ENCODE data around the gene CHAF1B. TPM values are rescaled to one million over a fixed set of nuclear protein-coding genes. Genes with fewer than 3 reads are reported as not detected.
"Not testable (repeated sequence)": the region's sequence is repeated elsewhere in the genome, so short reads cannot be mapped to it uniquely, and the experiment has no call there.

The CHAF1B gene
- 10 to 100 TPM in 2 of 4 donors, 1 to 10 TPM in 2; 2.6 to 12.6 (median 8.1) TPM for total RNA-seq
- 10 to 100 TPM in 1 of 3 donors, 1 to 10 TPM in 1, under 1 TPM in 1; 0.68 to 10.4 (median 8.4) TPM for polyA plus RNA-seq
- long read RNA-seq, donor 1, full-length matches to known transcripts, result 7 of 10 reads
- long read RNA-seq, donor 1, partial matches to known transcripts, result 2 of 10 reads
- long read RNA-seq, donor 1, other reads (novel, unspliced or antisense), result 1 of 10 reads
- long read RNA-seq, donor 2, full-length matches to known transcripts, result 17 of 29 reads
- long read RNA-seq, donor 2, partial matches to known transcripts, result 8 of 29 reads
- long read RNA-seq, donor 2, other reads (novel, unspliced or antisense), result 4 of 29 reads

- whole genome bisulfite sequencing, 3 donors, result 4 to 7% (median 4%) methylated on average over 44 to 77 of the region's 77 CpGs
- DNase-seq (peak; percentile 83 to 91), ATAC-seq (peak; percentile 87 to 91 (median 90))
- no peak for TF ChIP-seq CTCF (IDR thresholded peaks at IDR 0.05)
- peaks cover 22% of the 10 kb centered on the region for H3K4me1 ChIP-seq
- H3K36me3 ChIP-seq (ENCODE audit: insufficient read depth in 1 of 2, low read depth in 1 of 2), result no peaks in the 10 kb centered on the region
- intact Hi-C loops (cut with DNase I), result no loop called here
- peak within 1 kb of the TSS; percentile 80 for H3K27ac ChIP-seq
- no peaks in the 10 kb centered on the region for H3K9me3 ChIP-seq
- H3K4me3 ChIP-seq, result peak within 1 kb of the TSS; percentile 79
- H3K27me3 ChIP-seq (ENCODE audit: insufficient read depth in 3 of 3, low read length in 2 of 3), result no peaks in the 10 kb centered on the region
These were observed at the start of gene CHAF1B for GRCh38 chr21:36385233-36386030. TSS of gene CHAF1B (plus strand) at chr21:36385392. CDS start at chr21:36386137, 745 bp downstream.

GRCh38 chr21:36337099-36337509 is 48.1 kb upstream of the CHAF1B start:
- intact Hi-C loops (cut with DNase I), result loop anchor here in 1 of 2 donors (5.0 to 10.0 kb wide), 2 partner anchors 35 to 72 kb away; no protein-coding TSS in a partner anchor
- ATAC-seq, result peak; percentile 56 to 76 (median 72)

GRCh38 chr21:36338975-36339374 is 46.2 kb upstream of the CHAF1B start:
- intact Hi-C loops (cut with DNase I), result loop anchor here in 1 of 2 donors (5.0 to 10.0 kb wide), 2 partner anchors 33 to 74 kb away; no protein-coding TSS in a partner anchor
- Histone ChIP-seq H3K36me3 (ENCODE audit: insufficient read depth in 1 of 2, low read depth in 1 of 2) (peaks cover 0 to 95% of the 10 kb centered on the region in 2 donors), H3K27me3 (ENCODE audit: insufficient read depth in 3 of 3, low read length in 2 of 3) (no peaks in the 10 kb centered on the region), H3K4me3 (no peak overlapping the region), H3K4me1 (no peaks in the 10 kb centered on the region), H3K9me3 (no peaks in the 10 kb centered on the region), H3K27ac (no peak overlapping the region)
- DNase-seq (no peak), ATAC-seq (no peak)
- TF ChIP-seq CTCF (IDR thresholded peaks at IDR 0.05), result no peak
- 93 to 97% (median 93%) methylated on average over 10 of the region's 10 CpGs for WGBS, 3 donors

More at GRCh38 chr21:36337099-36337509, 48.1 kb upstream of the CHAF1B start:
- no peak for DNase-seq
- no peaks in the 10 kb centered on the region for H3K9me3 ChIP-seq
- peaks cover 4% of the 10 kb centered on the region for H3K4me1 ChIP-seq
- no peaks in the 10 kb centered on the region for H3K27me3 ChIP-seq (ENCODE audit: insufficient read depth in 3 of 3, low read length in 2 of 3)
- TF ChIP-seq CTCF (IDR thresholded peaks at IDR 0.05), result no peak
- peak overlapping the region; percentile 54 for H3K27ac ChIP-seq
- WGBS, 3 donors, result 83 to 94% (median 87%) methylated on average over 3 of the region's 3 CpGs
- no peak overlapping the region for H3K4me3 ChIP-seq
- H3K36me3 ChIP-seq (ENCODE audit: insufficient read depth in 1 of 2, low read depth in 1 of 2), result peaks cover 0 to 80% of the 10 kb centered on the region in 2 donors

- WGBS, 3 donors, result 40 to 53% (median 48%) methylated on average over 7 of the region's 7 CpGs
- H3K27ac ChIP-seq, result peak overlapping the region; percentile 17
These were observed 42.6 kb upstream of the CHAF1B start for GRCh38 chr21:36342581-36342980.

GRCh38 chr21:36344931-36345330 is 40.3 kb upstream of the CHAF1B start:
- TF ChIP-seq CTCF (IDR thresholded peaks at IDR 0.05), result no peak
- H3K36me3 ChIP-seq (ENCODE audit: insufficient read depth in 1 of 2, low read depth in 1 of 2), result peaks cover 6 to 99% of the 10 kb centered on the region in 2 donors

More at GRCh38 chr21:36342581-36342980, 42.6 kb upstream of the CHAF1B start:
- peak; percentile 49 to 66 (median 58) for ATAC-seq
- H3K9me3 ChIP-seq; intact Hi-C loops (cut with DNase I); H3K4me3 ChIP-seq; DNase-seq; H3K27me3 ChIP-seq (ENCODE audit: insufficient read depth in 3 of 3, low read length in 2 of 3); H3K4me1 ChIP-seq: not testable (repeated sequence)
- H3K36me3 ChIP-seq (ENCODE audit: insufficient read depth in 1 of 2, low read depth in 1 of 2), result peaks cover 4 to 98% of the 10 kb centered on the region in 2 donors

More at GRCh38 chr21:36344931-36345330, 40.3 kb upstream of the CHAF1B start:
- 75 to 94% (median 91%) methylated on average over 1 of the region's 1 CpG for WGBS, 3 donors
- Histone ChIP-seq H3K9me3 (no peaks in the 10 kb centered on the region), H3K27me3 (ENCODE audit: insufficient read depth in 3 of 3, low read length in 2 of 3) (no peaks in the 10 kb centered on the region), H3K4me1 (no peaks in the 10 kb centered on the region), H3K4me3 (no peak overlapping the region), H3K27ac (no peak overlapping the region)
- no peak for ATAC-seq
- intact Hi-C loops (cut with DNase I), result no loop called here
- DNase-seq, result no peak

Measured in psoas muscle (tissue), 8 donors.